OCI-LY3 (cell line): ENCODE results near the gene RANBP1.

ENCODE experiments used
- CTCF ChIP-seq: fragments of 200-600, 300-600 bp; sonication (generic); IDR thresholded peaks from 2 replicates; pipeline ENCODE4 v1.5.1; 2014; ENCODE audit warnings: antibody characterized with exemption, low read length, low read depth
- EZH2phosphoT487 ChIP-seq: fragments of 200-600 bp; shearing (Covaris generic); IDR thresholded peaks from 2 replicates; pipeline ENCODE4 v1.6.1; 2018; ENCODE audit warnings: antibody characterized with exemption, mixed run types, low read depth

DNA sequence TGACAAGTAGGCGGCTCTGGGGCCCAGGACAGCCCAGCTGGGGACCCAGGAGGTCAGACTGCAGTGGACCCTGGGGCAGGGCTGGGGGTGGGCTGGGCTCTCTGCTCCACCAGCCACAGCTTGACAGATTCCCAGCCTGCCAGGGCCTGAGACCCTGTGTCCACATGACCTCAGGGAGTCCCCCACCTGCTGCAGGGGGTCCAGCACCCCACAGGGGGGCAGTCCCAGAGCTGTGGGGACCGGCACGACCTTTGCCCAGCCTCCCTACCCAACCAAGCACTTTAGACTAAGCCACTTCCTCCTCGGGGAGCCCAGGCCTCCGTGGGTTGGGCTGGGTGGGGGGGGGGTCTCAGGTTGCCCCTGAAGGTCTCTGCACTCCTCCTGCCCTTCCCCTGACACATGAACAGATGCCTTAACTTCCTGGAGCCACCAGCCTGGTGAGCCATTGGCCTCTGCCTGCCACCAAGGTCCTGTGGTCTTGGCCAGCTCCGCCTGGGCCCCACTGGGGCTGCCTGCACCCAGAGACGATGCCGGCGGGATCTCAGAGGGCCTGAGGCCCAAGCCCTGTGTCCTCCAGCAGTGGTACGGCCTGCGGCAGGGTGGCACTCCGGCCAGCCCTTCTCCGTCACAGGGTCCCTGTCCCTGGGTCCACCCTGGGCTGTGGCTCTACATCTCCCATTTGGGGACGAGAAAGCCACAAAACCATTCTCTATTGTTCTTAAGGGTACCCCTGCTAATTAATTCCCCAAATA lies 31.5 kb downstream of the RANBP1 start:
- no peak for TF ChIP-seq CTCF
- TF ChIP-seq EZH2phosphoT487, result no peak
